A549 treated with Mapracorat at 1 μM for 4 hours (cell line): ENCODE measurements around the gene P2RX6. TPM values are rescaled to one million over a fixed set of nuclear protein-coding genes. Genes with fewer than 3 reads are reported as not detected.

Source experiments
- total RNA-seq: library from RNA; stranded (reverse); fragments of 200-300 nt; extraction: Qiagen RNA extraction; gene quantifications from 5 replicates; pipeline ENCODE4 v1.2.3, GENCODE V29; 2022

The P2RX6 gene
- 0.34 to 0.84 TPM (median 0.56 TPM) in 5 replicates for total RNA-seq

GRCh38 chr22:21014726-21015465 is at the start of gene P2RX6:
TSS of gene P2RX6 (plus strand) at chr22:21015165. CDS start at chr22:21015175, 10 bp downstream.

GRCh38 chr22:20966883-20967696 is 47.9 kb upstream of the P2RX6 start, which contains the start of gene AIFM3:
TSS of gene AIFM3 (plus strand) at chr22:20967255. CDS start at chr22:20967945, 690 bp downstream.

GRCh38 chr22:20981787-20982562 is 33.0 kb upstream of the P2RX6 start, which contains the start of gene LZTR1:
TSS of gene LZTR1 (plus strand) at chr22:20982297. CDS start at chr22:20982372, 75 bp downstream.

GRCh38 chr22:21001601-21002325 is 13.2 kb upstream of the P2RX6 start, which contains the start of gene THAP7:
TSS of gene THAP7 (minus strand) at chr22:21002118. CDS start at chr22:21001911, 207 bp downstream.

GRCh38 chr22:21032037-21032867 is 17.3 kb downstream of the P2RX6 start, which contains the start of gene SLC7A4:
TSS of gene SLC7A4 (minus strand) at chr22:21032561. CDS start at chr22:21031812, 749 bp downstream.

GRCh38 chr22:21045585-21046294 is 30.8 kb downstream of the P2RX6 start, which contains the start of gene LRRC74B:
TSS of gene LRRC74B (plus strand) at chr22:21045946. CDS start at chr22:21045987, 41 bp downstream.

Other genes starting within 250 kb of the P2RX6 start
- 0.07 TPM in 1 of 5 replicates, not detected in the others for gene SERPIND1, start 241.1 kb upstream of the P2RX6 start, total RNA-seq
- 19.7 to 22.7 TPM (median 20.3 TPM) in 5 replicates for gene PI4KA, start 156.4 kb upstream of the P2RX6 start, total RNA-seq
- 12.4 to 18.2 TPM (median 15.1 TPM) in 5 replicates for gene SNAP29, start 156.2 kb upstream of the P2RX6 start, total RNA-seq
- gene CRKL, start 97.8 kb upstream of the P2RX6 start, total RNA-seq: 21.0 to 22.9 TPM (median 21.3 TPM) in 5 replicates
- 1.7 to 4.4 TPM (median 3.0 TPM) in 5 replicates for gene AIFM3, start 47.9 kb upstream of the P2RX6 start, total RNA-seq
- 12.9 to 22.1 TPM (median 17.8 TPM) in 5 replicates for gene LZTR1, start 32.9 kb upstream of the P2RX6 start, total RNA-seq
- gene THAP7, start 13.0 kb upstream of the P2RX6 start, total RNA-seq: 16.3 to 26.8 TPM (median 22.2 TPM) in 5 replicates
- not detected in 5 replicates for gene SLC7A4, start 17.4 kb downstream of the P2RX6 start, total RNA-seq
- not detected in 5 replicates for gene LRRC74B, start 30.8 kb downstream of the P2RX6 start, total RNA-seq